Activated CD8-positive, alpha-beta T cell treated with anti-CD3 and anti-CD28 coated beads for 36 hours (primary cell): ENCODE data around the gene MTCL1. TPM values are rescaled to one million over a fixed set of nuclear protein-coding genes. Genes with fewer than 3 reads are reported as not detected.

Experiments
- ATAC-seq: fragments of 200-7000 bp; cut with Tn5 transposase; one replicate; pipeline ENCODE4 v1.10.0; 2021; ENCODE audit warnings: mild to moderate bottlenecking, moderate library complexity
- CTCF ChIA-PET: fragments of 350-600 bp; sonication (Branson Sonifier 250); formaldehyde crosslinking; loops from one replicate; lab custom pipeline; 2021; ENCODE audit warnings: antibody characterized with exemption; lab: Charles Lee
- POLR2A ChIA-PET: fragments of 350-600 bp; sonication (Branson Sonifier 250); formaldehyde crosslinking; loops from one replicate; lab custom pipeline; 2021; ENCODE audit warnings: antibody characterized with exemption; lab: Charles Lee
- DNase-seq: peaks from one replicate; pipeline ENCODE4 v3.0.0-alpha.2; 2020
- H3K27ac Mint-ChIP-seq: one replicate; pipeline ENCODE4 v1.8.0; 2021; ENCODE audit warnings: mild to moderate bottlenecking, mixed read lengths
- H3K27me3 Mint-ChIP-seq: one replicate; pipeline ENCODE4 v1.8.0; 2021; ENCODE audit warnings: mixed read lengths
- H3K36me3 Mint-ChIP-seq: one replicate; pipeline ENCODE4 v1.8.0; 2021; ENCODE audit warnings: low read depth, mixed read lengths
- H3K4me1 Mint-ChIP-seq: one replicate; pipeline ENCODE4 v1.8.0; 2021; ENCODE audit warnings: low read depth, mixed read lengths
- H3K4me3 Mint-ChIP-seq: one replicate; pipeline ENCODE4 v1.8.0; 2021; ENCODE audit warnings: mild to moderate bottlenecking, moderate library complexity, mixed read lengths
- H3K9me3 Mint-ChIP-seq: one replicate; pipeline ENCODE4 v1.8.0; 2021; ENCODE audit warnings: mixed read lengths
- intact Hi-C: fragments of 100-400 bp; cut with micrococcal nuclease; formaldehyde crosslinking; loops from one replicate; pipeline ENCODE4 v1.10.0; 2022
- total RNA-seq, 2 experiments: library from RNA; stranded (reverse); gene quantifications; one replicate each; pipeline ENCODE4 v1.2.3, GENCODE V29; 2021
- TF ChIP-seq, protein P1 (sequence below): fragments of 200-600 bp; IDR thresholded peaks from one replicate; pipeline ENCODE4 v1.8.0; 2022; ENCODE audit warnings: antibody characterized with exemption, mild to moderate bottlenecking

The MTCL1 gene
- total RNA-seq, 2 experiments from 2014 or later: 0.25 to 0.52 TPM

DNA sequence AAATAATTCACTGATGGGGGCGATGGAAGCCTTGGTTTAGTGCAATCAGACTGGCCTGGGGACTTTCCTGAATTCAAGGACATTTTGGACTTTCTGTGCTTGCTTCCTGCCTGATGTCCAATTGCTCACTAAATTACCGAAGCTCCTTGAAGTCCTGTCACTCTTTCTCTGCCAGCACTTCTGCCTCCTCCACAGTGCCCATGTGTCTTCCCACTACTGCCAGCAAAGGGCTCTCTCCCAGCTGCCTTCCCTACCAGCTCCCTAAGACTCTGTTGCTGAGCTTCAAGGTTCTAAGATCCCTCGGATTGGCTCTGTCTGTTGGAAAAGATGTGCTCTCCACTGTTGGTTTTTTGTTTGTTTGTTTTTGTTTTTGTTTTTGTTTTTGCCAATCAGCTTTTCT is 158.1 kb downstream of the MTCL1 start:
- intact Hi-C loops: no loop called here
- POLR2A ChIA-PET: no interaction called here

DNA sequence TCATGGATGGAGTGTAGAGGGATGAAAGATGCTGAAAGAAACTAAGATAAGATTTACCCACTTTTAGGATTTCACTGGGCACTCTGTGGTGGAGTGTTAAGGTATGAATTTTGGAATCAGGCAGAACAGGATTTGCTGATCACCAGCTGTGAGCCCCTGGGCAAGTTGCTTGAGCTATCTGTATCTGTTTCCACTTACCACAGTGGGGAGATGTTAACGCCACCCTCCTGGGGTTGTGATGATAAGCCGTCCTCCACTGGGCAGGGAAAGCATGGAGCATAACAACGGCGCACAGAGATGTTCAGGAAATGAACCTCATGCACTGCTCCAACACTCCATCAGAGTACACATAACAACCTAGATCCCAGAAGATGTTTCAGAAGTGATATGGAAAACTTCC is 160.6 kb downstream of the MTCL1 start:
- no peak for DNase-seq
- H3K27me3 Mint-ChIP-seq: no peaks in the 10 kb centered on the region
- no peaks in the 10 kb centered on the region for H3K36me3 Mint-ChIP-seq
- TF ChIP-seq, protein P1, sequence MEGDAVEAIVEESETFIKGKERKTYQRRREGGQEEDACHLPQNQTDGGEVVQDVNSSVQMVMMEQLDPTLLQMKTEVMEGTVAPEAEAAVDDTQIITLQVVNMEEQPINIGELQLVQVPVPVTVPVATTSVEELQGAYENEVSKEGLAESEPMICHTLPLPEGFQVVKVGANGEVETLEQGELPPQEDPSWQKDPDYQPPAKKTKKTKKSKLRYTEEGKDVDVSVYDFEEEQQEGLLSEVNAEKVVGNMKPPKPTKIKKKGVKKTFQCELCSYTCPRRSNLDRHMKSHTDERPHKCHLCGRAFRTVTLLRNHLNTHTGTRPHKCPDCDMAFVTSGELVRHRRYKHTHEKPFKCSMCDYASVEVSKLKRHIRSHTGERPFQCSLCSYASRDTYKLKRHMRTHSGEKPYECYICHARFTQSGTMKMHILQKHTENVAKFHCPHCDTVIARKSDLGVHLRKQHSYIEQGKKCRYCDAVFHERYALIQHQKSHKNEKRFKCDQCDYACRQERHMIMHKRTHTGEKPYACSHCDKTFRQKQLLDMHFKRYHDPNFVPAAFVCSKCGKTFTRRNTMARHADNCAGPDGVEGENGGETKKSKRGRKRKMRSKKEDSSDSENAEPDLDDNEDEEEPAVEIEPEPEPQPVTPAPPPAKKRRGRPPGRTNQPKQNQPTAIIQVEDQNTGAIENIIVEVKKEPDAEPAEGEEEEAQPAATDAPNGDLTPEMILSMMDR: no peak
- no peak overlapping the region for H3K27ac Mint-ChIP-seq
- ChIA-PET POLR2A (no interaction called here), CTCF (no interaction called here)
- intact Hi-C loops: no loop called here
- H3K4me3 Mint-ChIP-seq: no peak overlapping the region
- no peaks in the 10 kb centered on the region for H3K4me1 Mint-ChIP-seq
- ATAC-seq: no peak
- no peaks in the 10 kb centered on the region for H3K9me3 Mint-ChIP-seq

More for the DNA sequence above, 158.1 kb downstream of the MTCL1 start:
- DNase-seq: no peak
- Mint-ChIP-seq H3K27me3 (no peaks in the 10 kb centered on the region), H3K27ac (no peak overlapping the region), H3K4me3 (no peak overlapping the region), H3K36me3 (no peaks in the 10 kb centered on the region), H3K9me3 (no peaks in the 10 kb centered on the region), H3K4me1 (no peaks in the 10 kb centered on the region)
- CTCF ChIA-PET: no interaction called here
- ATAC-seq: no peak
- TF ChIP-seq, protein P1: no peak

DNA sequence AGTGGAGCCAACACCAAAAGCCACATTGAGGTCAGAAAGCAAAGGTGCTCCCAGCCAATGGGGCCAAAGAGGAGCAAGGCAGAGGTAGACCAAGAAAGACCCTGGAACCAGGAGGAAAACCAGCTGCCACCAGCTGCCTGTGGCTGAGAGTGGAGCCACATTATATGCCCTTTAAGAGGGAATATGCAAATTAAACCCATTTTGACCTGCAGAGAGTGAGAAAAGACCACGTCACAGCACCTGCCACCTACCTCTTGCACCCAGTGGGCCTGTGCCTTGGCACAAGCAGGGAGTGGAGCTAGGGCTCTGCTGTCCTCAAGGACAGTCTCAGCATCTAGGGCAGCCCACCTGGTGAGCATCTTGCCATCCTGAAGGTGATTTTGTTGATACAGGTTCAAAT is 161.3 kb downstream of the MTCL1 start:
- H3K4me3 Mint-ChIP-seq: no peak overlapping the region

DNA sequence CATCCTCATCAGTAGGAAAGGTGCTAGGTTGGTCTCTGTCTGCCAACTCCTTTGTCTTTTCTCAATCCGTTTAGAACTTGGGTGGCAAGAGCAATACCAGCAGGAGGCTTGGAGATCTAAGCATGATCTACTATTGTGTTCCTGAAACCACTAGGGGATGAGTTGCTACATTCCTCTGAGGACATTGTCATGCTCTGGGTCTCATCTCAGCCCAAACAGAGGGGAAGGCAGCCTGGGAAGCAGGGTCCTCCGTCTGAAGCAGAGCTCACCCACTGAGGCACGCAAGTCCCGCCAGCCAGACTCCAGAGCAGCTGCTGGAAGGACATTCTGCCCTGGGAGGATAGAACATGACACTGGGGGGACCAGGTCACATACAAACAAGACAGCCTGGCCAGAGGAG is 162.9 kb downstream of the MTCL1 start:
- ATAC-seq: no peak
- H3K9me3 Mint-ChIP-seq: no peaks in the 10 kb centered on the region
- H3K4me1 Mint-ChIP-seq: no peaks in the 10 kb centered on the region
- H3K4me3 Mint-ChIP-seq: no peak overlapping the region
- TF ChIP-seq, protein P1: no peak
- H3K27me3 Mint-ChIP-seq: no peaks in the 10 kb centered on the region
- ChIA-PET CTCF (no interaction called here), POLR2A (no interaction called here)
- H3K27ac Mint-ChIP-seq: no peak overlapping the region
- intact Hi-C loops: no loop called here
- no peak for DNase-seq
- H3K36me3 Mint-ChIP-seq: no peaks in the 10 kb centered on the region

More for the DNA sequence above, 161.3 kb downstream of the MTCL1 start:
- no peak overlapping the region for H3K27ac Mint-ChIP-seq
- H3K27me3 Mint-ChIP-seq: no peaks in the 10 kb centered on the region
- intact Hi-C loops: no loop called here
- no peaks in the 10 kb centered on the region for H3K9me3 Mint-ChIP-seq
- no peaks in the 10 kb centered on the region for H3K36me3 Mint-ChIP-seq
- no peak for DNase-seq
- no peak for ATAC-seq
- ChIA-PET CTCF (no interaction called here), POLR2A (no interaction called here)
- no peaks in the 10 kb centered on the region for H3K4me1 Mint-ChIP-seq
- TF ChIP-seq, protein P1: no peak

DNA sequence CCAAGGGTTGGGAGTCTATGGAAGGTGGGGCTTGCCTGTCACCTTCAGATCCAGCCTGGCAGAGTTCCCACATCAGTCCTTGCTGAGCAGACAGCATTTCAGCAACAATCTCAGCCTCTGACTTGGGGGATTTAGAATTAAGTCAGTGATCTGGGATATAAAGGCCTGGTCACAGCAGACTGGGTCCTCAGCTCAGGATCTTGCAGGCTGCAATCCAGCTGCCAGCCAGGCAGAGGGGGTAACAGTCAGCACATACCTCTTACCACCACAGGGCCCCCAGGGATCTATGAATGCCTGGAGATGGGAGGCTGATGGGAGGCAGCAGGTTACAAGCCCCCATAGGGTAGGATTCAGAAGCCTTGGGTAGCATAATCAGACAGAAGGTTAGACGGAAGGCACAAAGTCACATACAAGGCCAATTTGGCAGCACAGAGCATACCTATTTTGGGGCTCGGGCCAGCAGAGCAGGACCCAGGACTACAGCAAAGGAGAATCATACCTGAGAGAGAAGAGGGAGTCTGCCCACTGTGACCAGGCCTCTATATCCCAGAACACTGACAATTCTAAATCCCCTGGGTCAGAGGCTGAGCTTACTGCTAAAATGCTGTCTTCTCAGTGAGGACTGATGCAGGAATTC is 163.5 kb downstream of the MTCL1 start:
- Mint-ChIP-seq H3K4me1 (no peaks in the 10 kb centered on the region), H3K36me3 (no peaks in the 10 kb centered on the region), H3K27me3 (no peaks in the 10 kb centered on the region), H3K4me3 (no peak overlapping the region), H3K27ac (no peak overlapping the region), H3K9me3 (no peaks in the 10 kb centered on the region)
- ATAC-seq: no peak
- intact Hi-C loops: no loop called here
- no peak for DNase-seq
- CTCF ChIA-PET: no interaction called here
- POLR2A ChIA-PET: no interaction called here
- TF ChIP-seq, protein P1: no peak
